Mucosa of stomach (tissue), 1 donor: ENCODE data around the gene RCBTB1.
"Not testable (repeated sequence)": the region's sequence is repeated elsewhere in the genome, so short reads cannot be mapped to it uniquely, and the experiment has no call there.

Experiments used
- H3K27me3 ChIP-seq: one replicate; pipeline ENCODE4 v1.7.0; 2013; ENCODE audit warnings: mild to moderate bottlenecking, low read length; ENCODE audit not compliant: control insufficient read depth, insufficient read depth
- H3K36me3 ChIP-seq: one replicate; pipeline ENCODE4 v1.7.0; 2013; ENCODE audit warnings: low read length; ENCODE audit not compliant: control insufficient read depth, insufficient read depth
- H3K4me1 ChIP-seq: one replicate; pipeline ENCODE4 v1.7.0; 2013; ENCODE audit warnings: mild to moderate bottlenecking, low read length; ENCODE audit not compliant: control insufficient read depth, insufficient read depth
- H3K4me3 ChIP-seq: one replicate; pipeline ENCODE4 v1.7.0; 2013; ENCODE audit warnings: low read length
- H3K9ac ChIP-seq: one replicate; pipeline ENCODE4 v1.7.0; 2013; ENCODE audit warnings: mild to moderate bottlenecking, low read length, moderate library complexity
- H3K9me3 ChIP-seq: one replicate; pipeline ENCODE4 v1.7.0; 2013; ENCODE audit warnings: mild to moderate bottlenecking, low read length, moderate library complexity; ENCODE audit not compliant: control insufficient read depth
- donor health status: Pancreatic carcinoma.

RCBTB1 gene

DNA sequence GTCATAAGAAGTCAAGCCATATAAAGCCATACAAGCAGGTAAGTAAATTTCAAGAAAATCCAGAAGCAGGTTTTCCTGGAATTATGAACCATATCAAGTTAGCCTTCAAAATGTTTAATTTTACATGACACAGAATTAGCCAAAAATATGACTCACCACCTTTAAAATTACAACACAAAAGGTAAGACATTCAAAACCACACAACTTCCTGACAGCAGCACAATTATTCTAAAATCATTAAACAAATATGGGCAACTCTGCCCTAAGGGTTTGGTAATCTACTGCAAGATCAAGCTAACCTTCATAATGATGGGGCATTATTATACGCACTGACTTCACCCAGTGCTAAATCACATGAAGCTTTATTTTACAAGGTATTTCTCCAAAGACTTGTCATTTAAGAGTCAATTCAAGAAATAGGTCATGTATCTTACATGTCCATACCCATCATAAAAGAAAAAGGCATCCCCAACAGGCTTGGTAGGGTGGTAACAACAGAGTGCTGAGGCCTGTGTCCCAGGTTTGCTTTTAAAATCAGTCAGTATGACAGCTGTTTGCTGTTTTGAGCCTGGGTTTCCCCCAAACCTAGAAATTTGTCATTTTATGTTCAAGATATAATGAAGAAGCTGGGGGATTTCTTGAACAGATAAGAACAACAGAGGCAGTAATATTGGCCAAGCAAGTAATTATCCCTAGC, 15.2 kb downstream of the RCBTB1 start:
- H3K4me1 ChIP-seq = no peaks in the 10 kb centered on the region
- H3K36me3 ChIP-seq = no peaks in the 10 kb centered on the region
- H3K9ac ChIP-seq = no peak overlapping the region
- H3K4me3 ChIP-seq = no peak overlapping the region
- no peaks in the 10 kb centered on the region for H3K9me3 ChIP-seq
- no peaks in the 10 kb centered on the region for H3K27me3 ChIP-seq

DNA sequence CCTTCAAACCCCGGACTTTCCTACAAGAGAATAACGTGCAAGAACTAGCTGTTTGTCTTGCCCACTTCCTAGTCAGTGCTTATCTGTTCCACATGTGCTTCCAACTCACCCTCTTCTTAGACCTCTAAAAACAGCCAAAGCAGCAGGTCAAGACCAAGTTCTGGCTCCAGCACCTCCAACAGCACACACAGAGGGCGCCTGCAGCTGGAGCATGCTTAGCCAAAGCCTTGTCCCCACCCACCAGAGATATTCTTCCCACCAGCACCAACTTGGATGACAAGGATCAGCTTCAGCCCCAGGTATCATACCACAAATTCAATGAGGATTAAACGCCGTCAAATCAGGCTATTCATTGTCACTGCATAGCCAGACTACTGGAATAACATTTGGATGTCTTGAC, 17.9 kb downstream of the RCBTB1 start:
- H3K4me3 ChIP-seq = no peak overlapping the region
- H3K27me3 ChIP-seq = no peaks in the 10 kb centered on the region
- H3K4me1 ChIP-seq = no peaks in the 10 kb centered on the region
- H3K36me3 ChIP-seq = no peaks in the 10 kb centered on the region
- H3K9me3 ChIP-seq = no peaks in the 10 kb centered on the region
- H3K9ac ChIP-seq = no peak overlapping the region

DNA sequence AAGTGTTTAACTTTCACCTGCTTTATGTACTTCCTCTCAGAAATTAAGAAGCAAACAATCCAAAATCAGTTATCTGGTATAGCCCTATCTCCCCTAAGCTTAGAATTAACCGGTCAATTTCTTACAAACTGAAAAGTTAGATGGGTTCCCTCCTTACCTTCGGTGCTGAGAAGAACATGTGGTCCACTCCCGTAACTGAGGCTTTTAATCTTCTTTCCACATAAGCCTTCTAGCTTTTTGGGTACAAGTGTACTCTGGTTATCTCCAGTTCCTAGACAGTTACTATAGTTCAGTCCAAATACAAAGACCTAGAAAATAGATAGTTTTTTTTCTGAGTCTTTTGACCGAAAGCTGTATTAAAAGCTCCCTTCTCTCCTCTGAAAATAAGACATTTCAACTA, 18.9 kb downstream of the RCBTB1 start:
- no peak overlapping the region for H3K9ac ChIP-seq
- H3K27me3 ChIP-seq = no peaks in the 10 kb centered on the region
- no peaks in the 10 kb centered on the region for H3K9me3 ChIP-seq
- H3K4me1 ChIP-seq = no peaks in the 10 kb centered on the region
- no peaks in the 10 kb centered on the region for H3K36me3 ChIP-seq
- no peak overlapping the region for H3K4me3 ChIP-seq

DNA sequence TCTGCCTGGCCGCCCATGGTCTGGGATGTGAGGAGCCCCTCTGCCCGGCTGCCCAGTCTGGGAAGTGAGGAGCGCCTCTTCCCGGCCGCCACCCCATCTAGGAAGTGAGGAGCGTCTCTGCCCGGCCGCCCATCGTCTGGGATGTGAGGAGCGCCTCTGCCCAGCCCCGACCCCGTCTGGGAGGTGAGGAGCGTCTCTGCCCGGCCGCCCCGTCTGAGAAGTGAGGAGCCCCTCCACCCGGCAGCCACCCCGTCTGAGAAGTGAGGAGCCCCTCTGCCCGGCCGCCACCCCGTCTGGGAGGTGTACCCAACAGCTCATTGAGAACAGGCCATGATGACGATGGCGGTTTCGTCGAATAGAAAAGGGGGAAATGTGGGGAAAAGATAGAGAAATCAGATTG, 19.9 kb downstream of the RCBTB1 start:
- H3K27me3 ChIP-seq = not testable (repeated sequence)

DNA sequence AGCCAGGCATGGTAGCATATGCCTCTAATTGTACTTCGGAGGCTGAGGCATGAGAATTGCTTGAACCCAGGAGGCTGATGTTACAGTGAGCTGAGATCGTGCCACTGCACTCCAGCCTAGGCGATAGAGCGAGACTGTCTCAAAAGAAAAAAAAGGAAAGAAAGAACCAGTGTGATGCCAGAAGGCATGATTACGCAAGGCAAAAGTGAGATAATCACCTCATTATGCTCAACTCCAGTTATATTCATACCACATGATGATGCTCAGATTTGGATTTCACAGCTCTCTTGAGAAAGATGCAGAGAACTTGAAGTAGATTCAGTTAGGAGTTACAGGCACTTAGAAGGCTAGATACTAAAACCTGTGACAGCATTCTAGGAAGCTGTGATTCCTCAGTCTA, 21.8 kb downstream of the RCBTB1 start:
- H3K36me3 ChIP-seq = no peaks in the 10 kb centered on the region
- H3K4me1 ChIP-seq = peaks cover 14% of the 10 kb centered on the region
- no peaks in the 10 kb centered on the region for H3K27me3 ChIP-seq
- H3K9ac ChIP-seq = no peak overlapping the region
- H3K9me3 ChIP-seq = no peaks in the 10 kb centered on the region
- H3K4me3 ChIP-seq = no peak overlapping the region

More for the DNA sequence above, 19.9 kb downstream of the RCBTB1 start:
- not testable (repeated sequence) for H3K36me3 ChIP-seq, H3K4me3 ChIP-seq, H3K9ac ChIP-seq, H3K9me3 ChIP-seq, H3K4me1 ChIP-seq

DNA sequence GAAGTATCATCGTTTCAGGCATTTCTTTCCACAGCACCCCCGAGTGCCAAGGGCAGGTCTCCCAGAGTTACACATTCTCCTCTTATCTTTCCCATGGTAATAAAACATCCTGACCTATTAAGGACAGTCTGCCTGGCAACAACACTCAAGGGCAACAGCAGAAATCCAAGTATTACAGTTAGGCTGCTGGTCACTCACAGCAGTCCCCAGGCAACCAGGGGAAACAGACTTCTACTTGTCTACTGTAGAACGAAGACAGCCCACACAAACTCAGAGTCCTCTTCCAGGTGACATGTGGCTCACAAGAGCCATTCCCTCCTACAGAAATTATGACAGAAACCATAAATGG, 24.3 kb downstream of the RCBTB1 start:
- H3K4me3 ChIP-seq = no peak overlapping the region
- H3K9ac ChIP-seq = no peak overlapping the region
- no peaks in the 10 kb centered on the region for H3K9me3 ChIP-seq
- no peaks in the 10 kb centered on the region for H3K27me3 ChIP-seq
- H3K36me3 ChIP-seq = no peaks in the 10 kb centered on the region
- peaks cover 14% of the 10 kb centered on the region for H3K4me1 ChIP-seq

DNA sequence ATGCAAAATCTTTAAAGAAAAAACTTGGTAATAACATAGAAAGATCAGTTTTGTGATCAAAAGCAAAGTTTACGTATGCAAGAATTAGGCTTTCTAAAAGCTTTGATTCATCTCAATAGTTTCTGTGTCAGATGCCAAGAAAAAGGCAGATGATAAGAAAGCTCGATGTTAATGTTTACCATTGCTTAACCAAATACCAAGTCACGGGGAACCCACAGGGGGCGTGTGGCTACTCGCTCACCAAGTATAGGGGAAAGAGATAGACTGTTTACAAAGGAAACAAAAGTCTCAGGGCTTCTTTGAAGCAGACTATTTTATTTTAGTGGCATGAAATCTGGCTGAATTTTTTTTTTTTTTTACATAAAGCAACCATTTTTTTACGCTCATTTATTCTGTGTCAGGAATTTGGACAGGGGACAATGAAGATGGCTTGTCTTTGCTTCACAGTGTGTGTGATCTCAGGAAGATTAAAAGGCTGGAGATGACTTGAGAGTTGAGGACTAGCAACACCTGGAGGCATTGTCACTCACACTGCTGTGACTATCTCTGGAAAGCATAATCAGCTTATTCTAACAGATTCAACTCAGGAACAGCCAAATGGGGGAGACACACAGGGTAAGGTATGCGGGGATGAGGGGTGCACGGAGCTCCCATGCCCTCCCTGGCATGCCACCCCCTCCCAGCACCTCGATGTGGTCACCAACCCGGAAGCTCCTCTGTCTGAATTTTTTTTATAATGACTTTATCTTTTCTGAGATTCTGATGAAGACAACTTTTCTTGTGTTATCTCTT, 24.9 kb downstream of the RCBTB1 start:
- no peak overlapping the region for H3K9ac ChIP-seq

DNA sequence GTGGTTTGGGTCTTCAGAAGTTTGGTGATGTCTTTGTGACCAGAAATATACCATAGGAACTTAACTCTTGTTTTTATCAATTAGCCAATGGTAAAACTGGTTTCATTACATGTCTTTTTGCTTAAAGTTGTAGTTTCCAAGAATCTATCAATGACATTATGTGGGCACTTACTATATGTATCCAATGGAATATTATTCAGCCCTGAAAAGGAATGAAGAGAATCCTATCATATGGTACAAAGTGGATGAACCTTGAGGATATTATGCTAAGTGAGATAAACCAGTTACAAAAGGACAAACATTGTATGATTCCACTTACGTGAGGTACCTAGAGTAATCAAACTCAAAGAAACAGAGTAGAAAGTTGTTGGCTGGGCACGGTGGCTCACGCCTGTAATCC, 26.4 kb downstream of the RCBTB1 start:
- H3K4me1 ChIP-seq = peaks cover 14% of the 10 kb centered on the region
- H3K9me3 ChIP-seq = no peaks in the 10 kb centered on the region
- H3K4me3 ChIP-seq = no peak overlapping the region
- H3K36me3 ChIP-seq = no peaks in the 10 kb centered on the region
- no peak overlapping the region for H3K9ac ChIP-seq
- H3K27me3 ChIP-seq = no peaks in the 10 kb centered on the region

More for the DNA sequence above, 24.9 kb downstream of the RCBTB1 start:
- Histone ChIP-seq H3K4me1 (peaks cover 14% of the 10 kb centered on the region), H3K36me3 (no peaks in the 10 kb centered on the region), H3K27me3 (no peaks in the 10 kb centered on the region), H3K4me3 (no peak overlapping the region), H3K9me3 (no peaks in the 10 kb centered on the region)

DNA sequence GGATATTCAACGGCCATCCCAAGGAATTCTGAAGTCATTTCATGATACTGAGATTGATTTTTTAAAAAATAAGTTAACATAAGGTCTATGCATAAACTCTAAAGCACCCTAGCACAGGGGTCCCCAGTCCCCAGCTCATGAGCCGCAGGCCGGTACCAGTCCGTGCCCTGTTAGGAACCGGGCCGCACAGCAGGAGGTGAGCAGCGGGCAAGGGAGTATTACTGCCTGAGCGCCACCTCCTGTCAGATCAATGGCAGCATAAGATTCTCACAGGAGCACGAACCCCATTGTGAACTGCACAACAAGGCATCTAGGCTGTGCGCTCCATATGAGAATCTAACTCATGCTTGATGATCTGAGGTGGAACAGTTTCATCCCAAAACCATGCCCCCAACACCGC, 31.0 kb downstream of the RCBTB1 start:
- Histone ChIP-seq H3K4me1 (no peaks in the 10 kb centered on the region), H3K9me3 (no peaks in the 10 kb centered on the region), H3K4me3 (no peak overlapping the region), H3K27me3 (no peaks in the 10 kb centered on the region), H3K36me3 (no peaks in the 10 kb centered on the region), H3K9ac (no peak overlapping the region)

DNA sequence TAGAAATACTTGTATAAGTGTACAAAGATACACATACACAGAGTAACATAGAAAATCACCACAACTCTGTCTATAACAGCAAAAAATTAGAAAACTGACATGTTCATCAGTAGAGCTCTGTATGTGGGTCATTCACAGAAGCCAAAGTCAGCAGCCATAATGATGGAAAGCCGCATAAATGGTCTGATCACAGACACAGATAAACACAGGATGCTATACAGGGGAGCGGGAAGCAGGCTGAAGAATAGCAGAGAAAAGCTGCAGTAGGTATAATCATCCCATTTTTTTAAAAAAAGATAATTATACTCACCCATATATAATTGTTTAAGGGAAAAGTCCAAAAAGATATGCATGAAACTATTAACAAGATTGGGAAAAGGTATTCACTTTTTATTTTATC, 31.5 kb downstream of the RCBTB1 start:
- H3K9ac ChIP-seq = no peak overlapping the region
- no peaks in the 10 kb centered on the region for H3K4me1 ChIP-seq
- no peaks in the 10 kb centered on the region for H3K9me3 ChIP-seq
- no peaks in the 10 kb centered on the region for H3K36me3 ChIP-seq
- no peaks in the 10 kb centered on the region for H3K27me3 ChIP-seq
- no peak overlapping the region for H3K4me3 ChIP-seq

DNA sequence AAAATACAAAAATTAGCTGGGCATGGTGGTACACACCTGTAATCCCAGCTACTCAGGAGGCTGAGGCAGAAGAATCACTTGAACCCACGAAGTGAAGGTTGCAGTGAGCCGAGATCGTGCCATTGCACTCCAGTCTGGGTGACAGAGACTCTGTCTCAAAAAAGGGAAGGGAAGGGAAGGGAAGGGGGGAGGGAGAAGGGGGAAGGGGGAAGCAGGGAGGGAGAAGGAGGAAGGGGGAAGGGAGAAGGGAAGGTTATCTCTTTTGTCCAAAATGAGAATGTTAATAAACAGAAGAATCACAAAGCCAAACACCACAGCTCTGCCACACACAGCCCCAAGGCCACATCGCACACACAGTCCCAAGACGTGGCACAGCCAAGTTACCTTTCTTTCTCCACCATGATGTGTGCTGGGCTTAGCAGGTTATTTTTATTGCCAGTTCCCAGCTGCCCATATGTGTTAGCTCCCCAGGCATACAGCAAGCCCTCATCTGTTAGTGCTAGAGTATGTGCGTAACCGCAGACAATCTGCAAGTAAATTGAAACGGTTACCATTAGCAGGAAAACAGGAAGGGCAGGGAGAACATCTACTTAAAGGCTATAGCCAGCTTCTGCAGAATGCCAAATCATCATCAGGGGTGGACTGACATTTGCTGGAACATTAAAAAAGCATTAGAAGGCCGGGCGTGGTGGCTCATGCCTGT, 34.3 kb downstream of the RCBTB1 start:
- Histone ChIP-seq H3K4me3 (no peak overlapping the region), H3K36me3 (no peaks in the 10 kb centered on the region), H3K4me1 (no peaks in the 10 kb centered on the region), H3K27me3 (no peaks in the 10 kb centered on the region), H3K9ac (no peak overlapping the region), H3K9me3 (no peaks in the 10 kb centered on the region)

DNA sequence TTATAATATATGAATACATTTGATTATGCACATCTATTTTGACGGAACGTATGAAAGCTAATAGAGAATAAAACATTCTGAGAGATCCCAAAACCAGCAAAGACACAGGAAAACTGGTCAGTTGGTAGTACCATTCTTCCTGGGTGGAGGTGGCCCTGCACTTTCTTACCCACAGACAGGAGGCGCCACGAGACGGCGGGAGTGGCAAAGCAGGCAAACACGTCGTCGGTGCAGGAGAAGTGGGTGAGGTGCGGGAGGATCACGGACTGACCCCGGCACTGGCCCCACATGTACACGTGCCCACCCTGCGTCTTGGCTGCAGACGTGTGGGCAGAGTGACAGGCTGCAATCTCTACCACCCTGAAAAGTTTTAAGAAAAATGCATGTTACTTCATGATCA, 36.1 kb downstream of the RCBTB1 start:
- Histone ChIP-seq H3K4me3 (no peak overlapping the region), H3K4me1 (no peaks in the 10 kb centered on the region), H3K9ac (no peak overlapping the region), H3K27me3 (no peaks in the 10 kb centered on the region), H3K36me3 (no peaks in the 10 kb centered on the region), H3K9me3 (no peaks in the 10 kb centered on the region)
